ENCODE measurements around the gene REV3L.

DNA sequence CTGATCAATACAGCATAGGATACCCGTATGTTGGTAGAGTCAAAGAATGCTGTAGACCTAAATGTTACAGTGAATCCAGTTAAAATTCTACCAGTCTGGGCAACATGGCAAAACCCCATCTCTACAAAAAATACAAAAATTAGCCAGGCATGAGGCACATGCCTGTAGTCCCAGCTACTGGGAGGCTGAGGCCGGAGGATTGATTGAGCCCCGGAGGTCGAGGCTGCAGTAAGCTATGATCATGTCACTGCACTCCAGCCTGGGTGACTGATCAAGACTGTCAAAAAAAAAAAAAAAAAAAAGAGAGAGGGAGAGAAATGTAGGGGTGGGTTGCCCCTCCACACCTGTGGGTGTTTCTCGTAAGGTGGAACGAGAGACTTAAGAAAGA, 228.2 kb downstream of the REV3L start:
- TF ChIP-seq, protein P1, sequence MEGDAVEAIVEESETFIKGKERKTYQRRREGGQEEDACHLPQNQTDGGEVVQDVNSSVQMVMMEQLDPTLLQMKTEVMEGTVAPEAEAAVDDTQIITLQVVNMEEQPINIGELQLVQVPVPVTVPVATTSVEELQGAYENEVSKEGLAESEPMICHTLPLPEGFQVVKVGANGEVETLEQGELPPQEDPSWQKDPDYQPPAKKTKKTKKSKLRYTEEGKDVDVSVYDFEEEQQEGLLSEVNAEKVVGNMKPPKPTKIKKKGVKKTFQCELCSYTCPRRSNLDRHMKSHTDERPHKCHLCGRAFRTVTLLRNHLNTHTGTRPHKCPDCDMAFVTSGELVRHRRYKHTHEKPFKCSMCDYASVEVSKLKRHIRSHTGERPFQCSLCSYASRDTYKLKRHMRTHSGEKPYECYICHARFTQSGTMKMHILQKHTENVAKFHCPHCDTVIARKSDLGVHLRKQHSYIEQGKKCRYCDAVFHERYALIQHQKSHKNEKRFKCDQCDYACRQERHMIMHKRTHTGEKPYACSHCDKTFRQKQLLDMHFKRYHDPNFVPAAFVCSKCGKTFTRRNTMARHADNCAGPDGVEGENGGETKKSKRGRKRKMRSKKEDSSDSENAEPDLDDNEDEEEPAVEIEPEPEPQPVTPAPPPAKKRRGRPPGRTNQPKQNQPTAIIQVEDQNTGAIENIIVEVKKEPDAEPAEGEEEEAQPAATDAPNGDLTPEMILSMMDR (IDR thresholded peaks at IDR 0.05), result no peak
- TF ChIP-seq EZH2 (IDR thresholded peaks at IDR 0.05; ENCODE audit: borderline replicate concordance, insufficient read depth, low read depth, low read length, poor library complexity, severe bottlenecking), result no peak
